Measurements from ENCODE around the gene IQSEC2. TPM values are rescaled to one million over a fixed set of nuclear protein-coding genes. Genes with fewer than 3 reads are reported as not detected.

IQSEC2 gene
- total RNA-seq, 6 donors from 2014 or later: 17.5 to 45.1 (median 26.7) TPM

- peak overlapping the region in 3 of 4 donors; percentile 41 to 52 (median 52) for H3K4me3 ChIP-seq
- no peak for ATAC-seq (ENCODE audit: low FRiP score in 2 of 2)
- H3K27ac ChIP-seq: no peak overlapping the region
- no peak for TF ChIP-seq POLR2AphosphoS5 (IDR thresholded peaks at IDR 0.05)
- 42 to 65% methylated on average over 13 to 14 of the region's 14 CpGs for WGBS, 2 donors
- DNase-seq: no peak
- no peaks in the 10 kb centered on the region for H3K9me3 ChIP-seq
- no peaks in the 10 kb centered on the region for H3K27me3 ChIP-seq
- peaks cover 0 to 19% (median 14%) of the 10 kb centered on the region in 4 donors for H3K4me1 ChIP-seq
- no peaks in the 10 kb centered on the region for H3K36me3 ChIP-seq
Measured at GRCh38 chrX:53279296-53280237, 1.8 kb downstream of the IQSEC2 start.

- Histone ChIP-seq H3K36me3 (no peaks in the 10 kb centered on the region), H3K4me1 (no peaks in the 10 kb centered on the region), H3K27me3 (no peaks in the 10 kb centered on the region), H3K9me3 (no peaks in the 10 kb centered on the region), H3K27ac (no peak overlapping the region), H3K4me3 (no peak overlapping the region)
- no peak for TF ChIP-seq POLR2A (IDR thresholded peaks at IDR 0.05)
- TF ChIP-seq CTCF (IDR thresholded peaks at IDR 0.05): no peak
- no peak for TF ChIP-seq POLR2AphosphoS5 (IDR thresholded peaks at IDR 0.05)
- no peak for TF ChIP-seq EP300 (IDR thresholded peaks at IDR 0.05)
- WGBS, 2 donors: 68 to 83% methylated on average over 6 to 8 of the region's 8 CpGs
- DNase-seq: no peak
- no peak for ATAC-seq (ENCODE audit: low FRiP score in 2 of 2)
Measured at GRCh38 chrX:53272808-53273337, 8.5 kb downstream of the IQSEC2 start.

- ATAC-seq (ENCODE audit: low FRiP score in 2 of 2) (no peak), DNase-seq (no peak)
- Histone ChIP-seq H3K36me3 (no peaks in the 10 kb centered on the region), H3K4me3 (no peak overlapping the region), H3K27me3 (no peaks in the 10 kb centered on the region), H3K9me3 (no peaks in the 10 kb centered on the region), H3K27ac (no peak overlapping the region), H3K4me1 (peaks cover 0 to 16% (median 9%) of the 10 kb centered on the region in 4 donors)
- 82 to 90% methylated on average over 14 of the region's 14 CpGs for WGBS, 2 donors
- TF ChIP-seq POLR2A (IDR thresholded peaks at IDR 0.05) (no peak), CTCF (IDR thresholded peaks at IDR 0.05) (no peak), EP300 (IDR thresholded peaks at IDR 0.05) (no peak), POLR2AphosphoS5 (IDR thresholded peaks at IDR 0.05) (no peak)
Measured at GRCh38 chrX:53269536-53270107, 11.8 kb downstream of the IQSEC2 start.

- 57 to 66% methylated on average over 7 of the region's 7 CpGs for WGBS, 2 donors
- DNase-seq (no peak), ATAC-seq (ENCODE audit: low FRiP score in 2 of 2) (no peak)
- H3K9me3 ChIP-seq: no peaks in the 10 kb centered on the region
- H3K4me1 ChIP-seq: peaks cover 0 to 19% (median 9%) of the 10 kb centered on the region in 4 donors
- H3K27ac ChIP-seq: no peak overlapping the region
- H3K27me3 ChIP-seq: no peaks in the 10 kb centered on the region
- TF ChIP-seq EP300 (IDR thresholded peaks at IDR 0.05): no peak
- TF ChIP-seq CTCF (IDR thresholded peaks at IDR 0.05): no peak
- no peak for TF ChIP-seq POLR2A (IDR thresholded peaks at IDR 0.05)
- no peak for TF ChIP-seq POLR2AphosphoS5 (IDR thresholded peaks at IDR 0.05)
- no peak overlapping the region for H3K4me3 ChIP-seq
- no peaks in the 10 kb centered on the region for H3K36me3 ChIP-seq
Measured at GRCh38 chrX:53268173-53268572, 13.2 kb downstream of the IQSEC2 start.

GRCh38 chrX:53266914-53267313, 14.5 kb downstream of the IQSEC2 start:
- WGBS, 2 donors: 64 to 86% methylated on average over 8 to 11 of the region's 11 CpGs
- ATAC-seq (ENCODE audit: low FRiP score in 2 of 2) (peak in 1 of 2 donors; percentile 46), DNase-seq (no peak)
- TF ChIP-seq POLR2AphosphoS5 (IDR thresholded peaks at IDR 0.05): no peak
- TF ChIP-seq POLR2A (IDR thresholded peaks at IDR 0.05): no peak
- TF ChIP-seq CTCF (IDR thresholded peaks at IDR 0.05): no peak
- no peak for TF ChIP-seq EP300 (IDR thresholded peaks at IDR 0.05)
- H3K4me1 ChIP-seq: peaks cover 0 to 29% (median 12%) of the 10 kb centered on the region in 4 donors
- H3K4me3 ChIP-seq: no peak overlapping the region
- H3K36me3 ChIP-seq: no peaks in the 10 kb centered on the region
- H3K27ac ChIP-seq: peak overlapping the region in 3 of 4 donors; percentile 35 to 53 (median 45)
- H3K9me3 ChIP-seq: no peaks in the 10 kb centered on the region
- no peaks in the 10 kb centered on the region for H3K27me3 ChIP-seq
